B cell (primary cell): Measurements from ENCODE around the gene GBP7. TPM values are rescaled to one million over a fixed set of nuclear protein-coding genes. Genes with fewer than 3 reads are reported as not detected.

Source experiments
- ATAC-seq: fragments of 200-7000 bp; cut with Tn5 transposase; one replicate; pipeline ENCODE4 v1.10.0; 2021; ENCODE audit warnings: low read depth, mild to moderate bottlenecking, moderate number of reproducible peaks, moderate library complexity
- CTCF ChIA-PET: fragments of 350-600 bp; sonication (Branson Sonifier 250); formaldehyde crosslinking; loops from one replicate; lab custom pipeline; 2021; ENCODE audit warnings: antibody characterized with exemption, inconsistent platforms; lab: Charles Lee
- POLR2A ChIA-PET: fragments of 350-600 bp; sonication (Branson Sonifier 250); formaldehyde crosslinking; loops from one replicate; lab custom pipeline; 2021; ENCODE audit warnings: antibody characterized with exemption; lab: Charles Lee
- DNase-seq: peaks from one replicate; pipeline ENCODE4 v3.0.0; 2013
- H2AFZ ChIP-seq: 2 replicates; pipeline ENCODE4 v1.6.1; 2012; ENCODE audit warnings: mild to moderate bottlenecking, low read depth, low read length; ENCODE audit not compliant: insufficient read depth, poor library complexity, severe bottlenecking
- H3K27ac ChIP-seq, 2 donors: 1 replicate in 1 of 2; 2 replicates in 1 of 2; pipeline ENCODE4 v1.5.1; 2012 to 2013; ENCODE audit warnings: low read length in 2 of 2, mild to moderate bottlenecking in 2 of 2, moderate library complexity in 1 of 2
- H3K27me3 ChIP-seq, 4 experiments: fragments of 200-600 bp in 1 of 4; sonication (generic) in 1 of 4; replicated peaks in 1 of 4; 1 replicate in 2 of 4; 2 replicates in 2 of 4; pipeline versions ENCODE4 v1.6.1 to v1.7.0; 2013 to 2016; ENCODE audit warnings: low read length in 3 of 4, mild to moderate bottlenecking in 2 of 4, mixed read lengths in 1 of 4, moderate library complexity in 1 of 4; ENCODE audit not compliant: insufficient read depth in 4 of 4, control insufficient read depth in 3 of 4; ENCODE audit errors: control extremely low read depth in 1 of 4
- H3K36me3 ChIP-seq, 2 experiments: replicated peaks in 1 of 2; 1 replicate in 1 of 2; 2 replicates in 1 of 2; pipeline versions ENCODE4 v1.6.1 to v1.7.1; 2013; ENCODE audit warnings: low read length in 1 of 2; ENCODE audit not compliant: insufficient read depth in 2 of 2, control insufficient read depth in 1 of 2; ENCODE audit errors: control extremely low read depth in 1 of 2, extremely low read depth in 1 of 2
- H3K4me1 ChIP-seq, 2 donors: fragments of 200-600 bp in 1 of 2; sonication (generic) in 1 of 2; 1 replicate in 1 of 2; 2 replicates in 1 of 2; pipeline versions ENCODE4 v1.5.1 to v1.6.1; 2013 to 2017; ENCODE audit warnings: low read length in 2 of 2; ENCODE audit not compliant: control insufficient read depth in 2 of 2, insufficient read depth in 2 of 2
- H3K4me2 ChIP-seq: replicated peaks from 2 replicates; pipeline ENCODE3; 2012; ENCODE audit warnings: mild to moderate bottlenecking, low read depth, low read length; ENCODE audit not compliant: poor library complexity, severe bottlenecking
- H3K4me3 ChIP-seq, 5 experiments: fragments of 200-600 bp in 1 of 5; sonication (generic) in 1 of 5; 1 replicate in 3 of 5; 2 replicates in 2 of 5; pipeline versions ENCODE4 v1.5.1 to v1.7.0; 2011 to 2016; ENCODE audit warnings: low read length in 4 of 5, mild to moderate bottlenecking in 4 of 5, low read depth in 2 of 5, control low read depth in 1 of 5, moderate library complexity in 1 of 5; ENCODE audit not compliant: insufficient read depth in 1 of 5; ENCODE audit errors: control extremely low read depth in 1 of 5, extremely low read depth in 1 of 5
- H3K79me2 ChIP-seq: fragments of 200-600 bp; sonication (generic); one replicate; pipeline ENCODE4 v1.6.0; 2016; ENCODE audit warnings: low read length; ENCODE audit not compliant: control insufficient read depth, insufficient read depth
- H3K9ac ChIP-seq: fragments of 200-600 bp; sonication (generic); 2 replicates; pipeline ENCODE4 v1.6.1; 2017; ENCODE audit warnings: mild to moderate bottlenecking, low read length, moderate library complexity
- H3K9me3 ChIP-seq, 3 donors: one replicate each; pipeline versions ENCODE4 v1.6.1 to v1.7.1; 2013; ENCODE audit warnings: low read length in 2 of 3; ENCODE audit not compliant: control insufficient read depth in 2 of 3, insufficient read depth in 1 of 3; ENCODE audit errors: control extremely low read depth in 1 of 3
- H4K20me1 ChIP-seq: 2 replicates; pipeline ENCODE4 v1.6.0; 2012; ENCODE audit warnings: mild to moderate bottlenecking, low read length; ENCODE audit not compliant: insufficient read depth, control insufficient read depth, poor library complexity, severe bottlenecking
- H3K27ac Mint-ChIP-seq: one replicate; pipeline ENCODE4 v1.8.0; 2021; ENCODE audit warnings: mixed read lengths
- H3K27me3 Mint-ChIP-seq: one replicate; pipeline ENCODE4 v1.8.0; 2021; ENCODE audit warnings: mixed read lengths
- H3K4me1 Mint-ChIP-seq: one replicate; pipeline ENCODE4 v1.8.0; 2021; ENCODE audit warnings: mixed read lengths
- H3K4me3 Mint-ChIP-seq: one replicate; pipeline ENCODE4 v1.8.0; 2021; ENCODE audit warnings: mixed read lengths
- H3K9me3 Mint-ChIP-seq: one replicate; pipeline ENCODE4 v1.8.0; 2022; ENCODE audit warnings: mixed read lengths; ENCODE audit not compliant: insufficient read depth
- EZH2 ChIP-seq: IDR thresholded peaks from 2 replicates; pipeline ENCODE4 v1.6.1; 2012; ENCODE audit warnings: borderline replicate concordance, low read depth, mild to moderate bottlenecking, moderate library complexity, low read length; ENCODE audit not compliant: insufficient read depth, poor library complexity, severe bottlenecking
- WGBS: methylation state at CpG from one replicate; pipeline ENCODE4 v1.1.5; 2013; ENCODE audit warnings: missing lambda C conversion rate; ENCODE audit not compliant: insufficient coverage; 5-methylcytosine and 5-hydroxymethylcytosine counted together
- intact Hi-C: fragments of 100-400 bp; cut with micrococcal nuclease; formaldehyde crosslinking; loops from one replicate; pipeline ENCODE4 v1.10.0; 2022
- polyA plus RNA-seq: library from polyadenylated mRNA; depleted of rRNA; stranded (reverse); fragments of >200 nt; gene quantifications from 2 replicates; pipeline ENCODE4 v1.2.3, GENCODE V29; 2012
- total RNA-seq, 2 donors: library from RNA; stranded (reverse); fragments of 120-200 nt in 1 of 2; gene quantifications; 1 replicate in 1 of 2; 2 replicates in 1 of 2; pipeline versions ENCODE4 v1.2.3 to v1.2.4, GENCODE V29; 2013 to 2022
- TF ChIP-seq, protein P1 (sequence below): fragments of 200-600 bp; IDR thresholded peaks from one replicate; pipeline ENCODE4 v1.8.0; 2022; ENCODE audit warnings: antibody characterized with exemption, mild to moderate bottlenecking

GBP7 gene
- total and polyA plus RNA-seq, 2 donors (not counting 1 experiment from before 2014, with no cell fraction given): not detected

DNA sequence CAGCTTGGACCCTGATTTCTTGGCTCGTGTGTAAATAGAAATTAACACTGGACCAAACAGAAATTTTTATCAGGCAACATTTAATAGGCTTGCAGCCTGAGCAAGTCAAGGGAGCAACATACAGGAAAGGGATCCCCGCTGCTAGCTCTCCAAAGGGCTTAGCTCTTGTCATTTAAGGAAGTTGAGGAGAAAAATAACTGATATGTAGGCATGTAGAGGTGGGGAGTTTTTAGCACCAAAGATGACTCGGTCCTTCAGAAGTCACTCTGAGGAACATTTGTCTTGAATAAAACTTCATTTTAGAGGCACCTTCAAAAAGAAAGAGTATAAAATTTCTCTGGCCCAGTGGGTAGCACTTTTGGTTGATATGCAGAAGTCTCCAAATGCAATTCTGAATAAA lies 76.9 kb downstream of the GBP7 start:
- no peak for TF ChIP-seq EZH2
- TF ChIP-seq, protein P1, sequence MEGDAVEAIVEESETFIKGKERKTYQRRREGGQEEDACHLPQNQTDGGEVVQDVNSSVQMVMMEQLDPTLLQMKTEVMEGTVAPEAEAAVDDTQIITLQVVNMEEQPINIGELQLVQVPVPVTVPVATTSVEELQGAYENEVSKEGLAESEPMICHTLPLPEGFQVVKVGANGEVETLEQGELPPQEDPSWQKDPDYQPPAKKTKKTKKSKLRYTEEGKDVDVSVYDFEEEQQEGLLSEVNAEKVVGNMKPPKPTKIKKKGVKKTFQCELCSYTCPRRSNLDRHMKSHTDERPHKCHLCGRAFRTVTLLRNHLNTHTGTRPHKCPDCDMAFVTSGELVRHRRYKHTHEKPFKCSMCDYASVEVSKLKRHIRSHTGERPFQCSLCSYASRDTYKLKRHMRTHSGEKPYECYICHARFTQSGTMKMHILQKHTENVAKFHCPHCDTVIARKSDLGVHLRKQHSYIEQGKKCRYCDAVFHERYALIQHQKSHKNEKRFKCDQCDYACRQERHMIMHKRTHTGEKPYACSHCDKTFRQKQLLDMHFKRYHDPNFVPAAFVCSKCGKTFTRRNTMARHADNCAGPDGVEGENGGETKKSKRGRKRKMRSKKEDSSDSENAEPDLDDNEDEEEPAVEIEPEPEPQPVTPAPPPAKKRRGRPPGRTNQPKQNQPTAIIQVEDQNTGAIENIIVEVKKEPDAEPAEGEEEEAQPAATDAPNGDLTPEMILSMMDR: no peak
- Histone ChIP-seq H3K4me3 (no peak overlapping the region), H3K79me2 (no peaks in the 10 kb centered on the region), H3K27me3 (no peaks in the 10 kb centered on the region), H2AFZ (no peak overlapping the region), H3K36me3 (no peaks in the 10 kb centered on the region), H3K9ac (no peak overlapping the region), H3K4me2 (no peak overlapping the region), H3K4me1 (no peaks in the 10 kb centered on the region), H3K27ac (no peak overlapping the region), H3K9me3 (peaks cover 1 to 4% (median 3%) of the 10 kb centered on the region in 3 donors), H4K20me1 (no peaks in the 10 kb centered on the region)
- WGBS: 50% methylated on average over 1 of the region's 3 CpGs
- Mint-ChIP-seq H3K4me3 (no peak overlapping the region), H3K4me1 (no peaks in the 10 kb centered on the region), H3K9me3 (peaks cover 6% of the 10 kb centered on the region), H3K27ac (no peak overlapping the region), H3K27me3 (peaks cover 6% of the 10 kb centered on the region)
- ChIA-PET POLR2A (no interaction called here), CTCF (no interaction called here)
- DNase-seq (no peak), ATAC-seq (no peak)
- intact Hi-C loops: no loop called here

DNA sequence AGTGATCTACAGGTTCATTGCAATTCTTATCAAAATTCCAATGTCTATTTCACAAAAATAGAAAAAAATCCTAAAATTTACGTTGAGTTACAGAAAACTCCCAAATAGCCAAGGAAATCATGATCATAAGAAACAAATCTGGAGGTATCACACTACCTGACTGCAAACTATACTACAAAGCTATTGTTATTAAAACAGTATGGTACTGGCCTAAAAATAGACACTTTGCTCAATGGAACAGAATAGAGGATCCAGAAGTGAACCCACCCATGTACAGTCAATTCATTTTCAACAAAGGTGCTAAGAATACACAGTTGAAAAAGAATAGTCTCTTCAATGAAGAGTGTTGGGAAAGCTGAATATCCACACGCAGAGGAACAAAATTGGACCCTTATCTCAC lies 80.1 kb downstream of the GBP7 start:
- H3K79me2 ChIP-seq: no peaks in the 10 kb centered on the region
- no peak for TF ChIP-seq EZH2
- TF ChIP-seq, protein P1: no peak
- Mint-ChIP-seq H3K27me3 (no peaks in the 10 kb centered on the region), H3K9me3 (peaks cover 6% of the 10 kb centered on the region), H3K27ac (no peak overlapping the region), H3K4me1 (no peaks in the 10 kb centered on the region), H3K4me3 (no peak overlapping the region)
- no peak overlapping the region for H3K9ac ChIP-seq
- CTCF ChIA-PET: no interaction called here
- POLR2A ChIA-PET: no interaction called here
- no peaks in the 10 kb centered on the region for H3K27me3 ChIP-seq
- H3K4me2 ChIP-seq: no peak overlapping the region
- no peaks in the 10 kb centered on the region for H3K4me1 ChIP-seq
- no peak overlapping the region for H2AFZ ChIP-seq
- no peak for ATAC-seq
- no peaks in the 10 kb centered on the region for H4K20me1 ChIP-seq
- H3K27ac ChIP-seq: no peak overlapping the region
- WGBS: no CpG with 5 or more reads among the region's 2 CpGs
- H3K36me3 ChIP-seq: no peaks in the 10 kb centered on the region
- intact Hi-C loops: no loop called here
- DNase-seq: no peak
- H3K9me3 ChIP-seq: peaks cover 1 to 4% (median 3%) of the 10 kb centered on the region in 3 donors
- no peak overlapping the region for H3K4me3 ChIP-seq
